ENCODE data around the gene TLE3.

TLE3 gene

DNA sequence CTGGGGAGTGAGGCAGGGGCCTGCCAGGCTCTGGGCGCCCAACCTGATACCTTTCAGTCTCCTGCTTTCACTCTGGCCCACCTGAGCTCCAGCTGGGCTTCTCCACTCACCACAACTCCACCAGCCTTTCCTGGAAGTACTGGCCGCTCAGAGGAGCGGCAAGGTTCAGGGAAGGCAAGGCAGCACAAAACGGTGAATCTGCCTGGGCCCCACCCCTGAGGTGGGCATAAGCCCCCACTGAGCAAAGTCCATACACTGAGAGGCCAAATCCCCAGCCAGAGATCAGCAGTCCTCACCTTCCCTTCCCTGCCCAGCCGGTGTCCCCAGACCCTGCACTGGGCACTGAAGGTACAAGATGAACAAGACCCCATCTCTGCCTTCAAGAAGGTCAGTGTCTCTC is 70.7 kb downstream of the TLE3 start:
- DNase-seq = no peak

DNA sequence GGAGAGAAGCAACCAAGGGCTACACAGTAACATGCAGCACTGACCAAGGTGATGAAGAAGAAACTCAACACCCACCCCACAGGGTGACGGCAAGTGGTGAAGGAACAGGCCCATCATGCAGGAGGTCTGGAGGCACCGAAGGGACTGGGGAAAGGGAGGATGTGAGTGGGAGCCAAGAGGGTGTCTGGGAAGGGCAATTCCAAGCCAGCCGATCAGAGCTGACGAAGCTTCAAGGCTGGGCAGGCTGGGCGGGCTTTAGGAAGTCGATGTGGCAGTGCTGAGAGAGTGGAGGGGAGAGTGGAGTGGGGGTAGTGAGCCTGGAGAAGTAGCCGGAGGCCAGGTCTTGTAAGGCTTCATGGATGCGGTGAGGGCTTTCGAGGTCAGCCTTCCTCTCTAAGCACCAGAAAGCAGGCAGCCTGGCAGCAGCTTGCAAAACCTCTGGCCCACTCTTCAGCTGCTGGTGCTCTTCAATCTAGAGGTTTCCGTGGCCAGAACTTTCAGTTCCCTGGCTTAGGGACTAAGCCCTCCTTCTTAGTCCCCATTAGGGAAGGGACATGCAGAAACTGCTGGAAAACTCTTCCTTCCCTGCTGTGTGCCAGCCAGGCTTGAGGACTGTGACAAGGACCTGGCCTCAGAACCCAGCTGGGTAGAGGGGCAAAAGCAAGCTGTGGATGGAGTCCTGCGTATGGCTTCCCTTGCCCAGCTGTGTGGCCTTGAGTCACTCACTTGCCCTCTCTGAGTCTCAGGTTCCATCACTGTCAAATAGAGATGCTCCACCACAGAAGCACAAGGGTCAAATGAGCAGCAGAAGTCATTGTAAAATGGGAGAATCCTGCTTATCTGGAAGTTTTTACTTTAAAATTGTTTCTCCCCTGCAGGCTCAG is 72.1 kb downstream of the TLE3 start:
- DNase-seq = no peak

DNA sequence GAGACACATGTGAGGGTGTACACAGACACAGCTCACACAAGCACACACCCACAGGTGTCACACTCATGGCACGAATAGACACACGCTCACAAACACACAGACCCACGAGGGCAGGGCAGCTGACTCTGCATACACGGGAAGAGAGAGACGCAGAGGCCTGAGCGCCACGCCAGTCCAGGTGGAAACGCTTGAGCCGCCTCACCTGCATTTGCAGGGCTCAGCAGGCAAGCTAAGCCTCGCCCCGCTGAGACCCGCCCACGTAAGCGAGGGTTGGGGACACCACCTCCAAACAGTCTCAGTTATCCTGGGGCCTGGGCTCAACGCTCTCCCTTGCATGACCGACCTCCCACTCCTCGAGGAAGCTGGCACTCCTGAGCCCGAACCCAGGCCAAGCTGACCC is 73.2 kb downstream of the TLE3 start:
- DNase-seq = no peak

DNA sequence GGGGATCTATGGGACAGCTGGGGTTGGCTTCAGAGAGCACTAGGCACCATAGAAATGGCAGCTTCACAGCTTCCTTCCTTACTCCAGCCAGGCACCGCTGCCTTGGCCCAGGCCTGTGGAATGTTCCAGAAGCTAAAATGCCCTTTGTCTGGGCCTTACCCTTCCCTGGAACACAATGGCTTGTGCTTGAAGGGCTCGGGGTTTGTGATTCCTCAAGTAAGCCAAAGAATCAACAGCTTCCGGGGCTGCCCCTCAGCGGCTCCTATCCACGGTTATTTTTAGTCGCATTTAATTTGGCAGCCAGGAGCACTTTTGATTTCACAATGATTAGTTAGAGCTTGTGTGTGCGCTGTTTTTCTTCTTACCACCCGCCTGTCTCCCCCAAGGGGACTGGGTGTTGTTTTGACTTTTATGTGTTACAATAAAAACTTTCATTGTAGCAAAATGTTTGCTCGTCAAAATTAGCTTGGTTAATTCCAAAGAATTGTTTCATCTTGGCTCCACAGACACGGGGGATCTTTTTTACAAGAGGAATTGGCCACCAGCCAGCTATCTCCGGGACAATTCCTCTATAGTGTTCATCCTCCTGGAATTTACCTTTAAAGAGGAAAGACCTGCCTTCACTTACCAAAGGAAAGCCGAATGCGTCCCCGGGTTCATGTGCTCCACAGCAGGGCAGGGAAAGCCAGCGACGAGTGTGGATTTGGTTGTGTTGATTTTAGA is 73.8 kb downstream of the TLE3 start:
- no peak for DNase-seq

- no peak for DNase-seq
Measured at GRCh38 chr15:70023064-70023768, 74.5 kb downstream of the TLE3 start.

DNA sequence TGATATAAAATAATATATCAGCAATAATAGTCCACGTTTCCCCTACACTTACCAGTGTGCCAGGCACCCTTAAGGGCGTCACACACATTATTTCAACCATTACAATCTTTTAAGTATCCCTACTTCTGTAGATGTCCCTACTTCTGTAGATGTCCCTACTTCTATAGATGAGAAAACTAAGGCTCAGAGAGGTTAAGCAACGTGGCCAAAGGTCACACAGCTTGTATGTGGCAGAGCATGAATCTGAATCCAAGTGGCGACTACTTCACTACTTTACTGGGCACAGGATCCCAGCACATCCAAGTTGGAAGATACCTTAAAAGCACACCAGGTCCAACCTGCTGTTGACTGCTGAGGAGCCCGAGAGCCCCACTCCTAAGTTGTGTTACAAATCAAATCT is 77.5 kb downstream of the TLE3 start:
- no peak for DNase-seq

GRCh38 chr15:70018646-70019600 is 78.8 kb downstream of the TLE3 start:
- DNase-seq = no peak

DNA sequence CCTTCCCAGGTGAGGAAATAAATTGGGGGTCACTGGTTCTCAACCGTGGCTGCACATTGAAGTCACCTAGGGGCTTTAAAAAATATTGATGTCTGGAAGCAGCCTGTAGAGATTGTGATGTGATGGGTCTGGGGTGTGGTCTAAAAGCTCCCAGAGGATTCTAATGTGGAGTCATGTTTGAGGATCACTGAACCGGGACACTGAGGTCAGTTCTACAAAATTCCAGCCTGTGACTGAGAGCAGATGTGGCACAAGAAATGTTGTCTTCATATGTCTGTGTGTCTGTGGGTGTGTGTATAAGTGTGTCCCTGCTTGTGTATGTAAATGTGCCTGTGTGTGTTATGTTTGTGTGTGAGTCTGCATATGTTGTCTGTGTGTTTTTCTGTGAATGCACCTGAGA is 79.9 kb downstream of the TLE3 start:
- DNase-seq = no peak

- DNase-seq = no peak
Measured at GRCh38 chr15:70017025-70017424, 80.7 kb downstream of the TLE3 start.

DNA sequence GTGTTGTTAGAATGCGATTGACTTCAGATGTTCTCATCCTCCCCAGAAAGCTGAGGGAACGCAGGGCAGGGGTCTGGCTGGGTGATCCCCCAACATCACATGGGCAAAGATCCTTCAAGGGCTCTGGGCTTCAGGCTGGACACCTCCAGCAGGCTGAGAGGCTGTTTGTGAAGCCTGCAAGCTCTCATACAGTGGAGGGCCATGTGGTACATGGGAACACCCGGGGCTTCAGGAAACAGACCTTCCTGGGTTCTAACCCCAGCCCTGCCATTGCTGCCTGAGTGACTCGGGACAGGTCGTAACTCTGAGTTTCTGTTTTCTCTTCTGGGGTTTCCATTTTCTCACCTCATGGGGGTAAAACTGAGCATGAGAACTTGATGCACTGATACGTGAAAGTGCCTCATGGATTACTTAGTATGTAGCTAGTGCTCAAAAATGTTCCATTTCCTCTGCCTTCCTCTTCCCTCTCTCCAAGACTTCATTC is 81.2 kb downstream of the TLE3 start:
- DNase-seq = no peak

DNA sequence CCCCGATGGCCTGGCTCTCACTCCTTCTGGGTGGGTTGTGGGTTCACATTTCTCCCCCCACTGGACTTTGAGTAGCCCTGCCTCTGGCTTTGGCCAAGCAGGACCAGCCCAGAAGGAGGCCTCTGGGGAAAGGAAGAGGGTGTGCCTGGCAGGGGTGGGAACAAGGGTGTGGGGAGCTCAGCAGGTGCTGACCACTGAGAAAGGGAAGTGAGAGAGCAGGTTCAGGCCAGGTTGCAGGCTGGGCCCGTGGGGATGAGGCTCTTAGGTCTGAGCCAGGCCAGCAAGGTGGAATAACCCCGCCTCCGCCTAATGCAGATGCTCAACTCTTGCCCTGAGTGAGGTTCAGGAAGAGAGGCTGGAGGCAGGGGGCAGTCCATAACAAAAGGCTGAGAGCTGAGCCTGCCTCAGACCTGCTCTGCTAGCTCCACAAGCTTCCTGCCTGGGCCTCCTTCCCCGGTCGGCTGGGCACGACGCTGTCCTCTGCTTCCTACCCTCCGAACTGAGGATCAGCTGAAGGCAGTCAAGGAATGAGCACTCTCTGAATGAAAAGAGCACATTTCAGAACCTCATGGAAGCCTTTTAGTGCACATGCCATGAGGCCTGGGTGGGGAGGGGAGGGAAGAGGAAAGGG is 82.7 kb downstream of the TLE3 start:
- no peak for DNase-seq

- no peak for DNase-seq
Measured at GRCh38 chr15:70014331-70014730, 83.4 kb downstream of the TLE3 start.

- no peak for DNase-seq
Measured at GRCh38 chr15:70013656-70014313, 83.9 kb downstream of the TLE3 start.

- DNase-seq = no peak
Measured at GRCh38 chr15:70012895-70013294, 84.8 kb downstream of the TLE3 start.

- no peak for DNase-seq
Measured at GRCh38 chr15:70008697-70009290, 88.9 kb downstream of the TLE3 start.

DNA sequence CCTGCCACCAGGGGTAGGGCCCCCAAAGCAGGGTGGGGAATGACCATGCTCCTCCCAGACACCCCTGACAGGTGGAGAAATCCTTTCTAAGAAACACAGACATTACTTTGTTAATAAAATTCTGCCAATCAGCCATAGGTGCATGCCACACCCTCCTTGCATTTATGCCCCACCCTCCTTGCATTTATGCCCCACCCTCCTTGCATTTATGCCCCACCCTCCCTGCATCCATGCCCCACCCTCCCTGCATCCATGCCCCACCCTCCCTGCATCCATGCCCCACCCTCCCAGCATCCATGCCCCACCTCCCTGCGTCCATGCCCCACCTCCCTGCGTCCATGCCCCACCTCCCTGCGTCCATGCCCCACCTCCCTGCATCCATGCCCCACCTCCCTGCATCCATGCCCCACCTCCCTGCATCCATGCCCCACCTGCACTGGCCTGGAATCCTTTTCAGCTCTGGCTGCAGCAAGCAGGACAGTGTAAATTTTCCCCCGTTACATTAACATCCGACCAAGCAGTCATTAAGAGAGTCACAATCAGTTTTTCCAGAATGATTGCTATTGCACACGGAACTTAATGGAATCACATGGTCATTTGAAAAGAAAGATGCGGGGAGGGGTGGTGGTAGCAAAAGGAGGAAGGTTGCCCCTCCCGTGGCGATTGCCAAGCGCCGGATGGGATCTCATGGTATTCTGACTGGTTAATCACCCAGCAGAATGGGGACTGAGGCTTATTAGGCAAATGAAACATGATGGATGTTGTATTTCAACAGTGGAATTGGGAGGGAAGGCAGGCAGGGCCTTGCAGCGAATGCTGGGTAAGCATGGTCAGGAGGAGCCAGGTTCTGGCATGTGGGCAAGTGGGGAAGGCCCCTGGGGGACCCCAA is 91.2 kb downstream of the TLE3 start:
- DNase-seq = no peak

GRCh38 chr15:70004826-70005225 is 92.9 kb downstream of the TLE3 start:
- DNase-seq = no peak

GRCh38 chr15:70002897-70003296 is 94.8 kb downstream of the TLE3 start:
- DNase-seq = no peak

DNA sequence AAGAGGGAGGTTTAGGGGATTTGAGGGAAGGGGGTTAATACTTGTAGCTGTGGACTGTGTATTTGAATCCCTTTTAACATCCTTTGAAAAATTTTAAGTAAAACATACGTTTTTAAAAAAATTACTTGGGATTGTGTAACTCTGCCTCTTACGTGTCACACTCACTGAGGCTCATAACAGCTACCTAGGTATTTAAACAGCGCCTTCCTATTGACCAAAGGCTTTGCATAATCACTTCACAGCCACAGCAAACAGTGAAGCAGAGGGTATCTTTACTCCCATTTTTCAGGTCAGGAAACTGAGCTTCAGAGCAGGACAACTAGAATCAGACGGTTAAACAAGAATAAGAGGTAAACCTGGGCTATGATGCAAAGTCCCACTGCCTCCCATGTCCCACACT is 95.9 kb downstream of the TLE3 start:
- DNase-seq = no peak
